ENCODE results near the gene CHRNG.

The CHRNG gene

GRCh38 chr2:232539298-232540231, at the start of gene CHRNG:
Gene CHRNG (plus strand): TSS chr2:232539692. CDS start chr2:232539748, 56 bp downstream.
- no peak for DNase-seq

- DNase-seq, result peak; percentile 10
These were observed 49.0 kb upstream of the CHRNG start for GRCh38 chr2:232490221-232491138.

- DNase-seq, result peak; percentile 15
These were observed 48.2 kb upstream of the CHRNG start for GRCh38 chr2:232491139-232491780.

- no peak for DNase-seq
These were observed 47.1 kb upstream of the CHRNG start for GRCh38 chr2:232492236-232492848.

- DNase-seq, result no peak
These were observed 46.4 kb upstream of the CHRNG start for GRCh38 chr2:232492963-232493700.

GRCh38 chr2:232493701-232494474, 45.6 kb upstream of the CHRNG start:
- no peak for DNase-seq

- no peak for DNase-seq
These were observed 45.0 kb upstream of the CHRNG start for GRCh38 chr2:232494542-232494941.

- DNase-seq, result no peak
These were observed 44.2 kb upstream of the CHRNG start for GRCh38 chr2:232495292-232495691.

- no peak for DNase-seq
These were observed 42.8 kb upstream of the CHRNG start for GRCh38 chr2:232496501-232497270.

GRCh38 chr2:232497348-232497747, 42.1 kb upstream of the CHRNG start:
- no peak for DNase-seq

GRCh38 chr2:232498452-232498851, 41.0 kb upstream of the CHRNG start:
- DNase-seq, result no peak

GRCh38 chr2:232501331-232501771, 38.1 kb upstream of the CHRNG start:
- no peak for DNase-seq

GRCh38 chr2:232501794-232502390, 37.6 kb upstream of the CHRNG start:
- no peak for DNase-seq

GRCh38 chr2:232502511-232502910, 37.0 kb upstream of the CHRNG start:
- peak; percentile 44 for DNase-seq

GRCh38 chr2:232502911-232503808, 36.3 kb upstream of the CHRNG start:
- DNase-seq, result peak; percentile 30

GRCh38 chr2:232503809-232504323, 35.6 kb upstream of the CHRNG start:
- DNase-seq, result no peak

- no peak for DNase-seq
These were observed 35.1 kb upstream of the CHRNG start for GRCh38 chr2:232504438-232504837.

GRCh38 chr2:232505856-232506255, 33.6 kb upstream of the CHRNG start:
- DNase-seq, result no peak

All from CD4-positive, alpha-beta T cell treated with Interleukin-15 for 1 hour (primary cell).